ENCODE data around the gene TMEM243.

Gene TMEM243

DNA sequence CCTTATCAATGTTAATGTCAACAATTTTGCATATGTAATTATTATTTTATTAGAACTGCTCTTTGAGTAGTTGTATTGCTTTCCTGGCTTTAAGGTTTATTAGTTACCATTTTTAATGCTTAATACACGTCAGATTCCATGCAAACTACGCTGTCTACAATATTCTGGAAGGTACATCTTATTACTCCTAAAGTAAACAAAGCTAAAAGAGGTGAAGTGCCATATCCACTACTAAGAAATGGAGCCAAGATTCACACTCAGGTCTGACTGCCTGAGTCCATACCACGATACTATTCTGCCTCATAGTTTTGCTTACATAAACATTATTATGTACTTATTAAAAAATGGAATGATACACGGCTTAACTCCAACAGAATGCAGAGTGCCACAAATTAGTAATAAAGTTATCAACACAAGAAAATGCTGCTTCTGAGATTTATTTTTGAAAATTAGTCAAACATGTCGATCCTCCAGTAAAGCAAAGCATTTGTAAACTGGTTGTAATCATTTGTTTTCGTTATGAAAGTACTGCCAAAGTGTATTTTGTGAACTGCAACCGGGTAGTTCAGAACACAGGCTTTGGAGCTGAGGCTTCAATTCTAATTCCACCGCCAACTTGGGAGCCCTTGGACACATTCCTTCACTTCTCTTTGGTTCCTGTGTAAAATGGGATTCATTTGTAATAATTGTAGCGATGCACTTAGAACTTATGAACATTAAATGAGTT is 68.4 kb downstream of the TMEM243 start:
- no peak for DNase-seq (ENCODE audit: low read depth, low spot score)
- Histone ChIP-seq H3K4me1 (ENCODE audit: control insufficient read depth, insufficient read depth, low read length) (no peaks in the 10 kb centered on the region), H3K9me3 (ENCODE audit: control insufficient read depth, insufficient read depth, low read length) (no peaks in the 10 kb centered on the region), H3K36me3 (ENCODE audit: control insufficient read depth, insufficient read depth, low read length) (no peaks in the 10 kb centered on the region), H3K4me3 (ENCODE audit: low read length) (peak overlapping the region; percentile 90; the same call in 1 of the 2 replicates), H3K27ac (ENCODE audit: low read length) (no peak overlapping the region), H3K27me3 (ENCODE audit: control insufficient read depth, insufficient read depth, low read length) (no peaks in the 10 kb centered on the region)
- no CpG with 5 or more reads among the region's 9 CpGs for WGBS (ENCODE audit: insufficient coverage, insufficient read length)

DNA sequence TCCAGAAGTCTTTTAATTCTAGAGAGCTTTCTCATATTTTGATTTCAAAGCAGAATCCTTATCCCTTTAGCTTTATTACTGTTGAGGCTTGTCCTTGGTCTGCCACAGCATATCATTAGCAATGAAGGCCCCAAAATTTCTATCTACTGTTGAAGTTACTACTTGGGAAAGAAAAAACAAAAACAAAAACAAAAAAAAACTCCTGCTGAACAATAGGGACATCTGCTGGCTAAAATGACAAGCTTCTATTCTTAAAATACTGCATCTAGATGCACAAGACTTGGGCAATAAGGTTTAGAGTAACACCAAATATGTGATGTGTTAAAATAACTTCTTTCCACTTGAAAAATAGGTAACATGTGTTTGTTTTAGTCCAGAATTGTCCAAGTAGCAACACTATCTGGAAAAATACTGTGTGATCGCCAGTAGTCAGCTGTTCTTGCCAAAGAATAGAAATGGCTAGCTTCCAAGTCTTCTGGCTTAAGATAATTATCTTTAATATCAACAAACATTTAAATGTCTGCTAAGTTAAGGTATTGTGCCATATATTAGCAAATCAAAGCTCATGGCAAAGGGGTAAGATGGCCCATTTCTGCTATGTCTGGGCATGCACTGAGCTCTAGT is 71.1 kb downstream of the TMEM243 start:
- Histone ChIP-seq H3K27ac (ENCODE audit: low read length) (no peak overlapping the region), H3K9me3 (ENCODE audit: control insufficient read depth, insufficient read depth, low read length) (no peaks in the 10 kb centered on the region), H3K36me3 (ENCODE audit: control insufficient read depth, insufficient read depth, low read length) (no peaks in the 10 kb centered on the region), H3K4me3 (ENCODE audit: low read length) (no peak overlapping the region), H3K4me1 (ENCODE audit: control insufficient read depth, insufficient read depth, low read length) (no peaks in the 10 kb centered on the region), H3K27me3 (ENCODE audit: control insufficient read depth, insufficient read depth, low read length) (no peaks in the 10 kb centered on the region)
- whole genome bisulfite sequencing (ENCODE audit: insufficient coverage, insufficient read length) = no CpG with 5 or more reads among the region's 1 CpG
- no peak for DNase-seq (ENCODE audit: low read depth, low spot score)

DNA sequence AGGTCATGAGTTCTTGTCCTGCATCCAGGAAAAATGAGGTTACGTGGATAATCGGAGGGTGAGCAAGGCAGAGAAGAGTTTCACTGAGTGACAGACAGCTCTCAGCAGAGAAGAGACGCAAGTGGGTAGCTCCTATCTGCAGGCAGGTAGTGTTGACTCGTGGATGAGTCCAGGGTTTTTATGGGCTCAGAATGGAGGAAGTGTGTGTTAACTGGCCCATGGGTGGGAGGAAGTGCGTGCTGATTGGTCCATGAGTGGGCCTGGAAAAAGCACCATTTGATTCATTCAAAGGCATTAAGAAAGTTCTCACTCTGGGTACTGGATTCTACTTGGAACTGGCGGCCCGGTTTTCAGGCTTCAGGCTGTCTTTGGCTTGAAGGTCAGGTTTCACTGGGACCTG is 72.0 kb downstream of the TMEM243 start:
- no peak overlapping the region for H3K4me3 ChIP-seq (ENCODE audit: low read length)
- H3K36me3 ChIP-seq (ENCODE audit: control insufficient read depth, insufficient read depth, low read length) = no peaks in the 10 kb centered on the region
- H3K9me3 ChIP-seq (ENCODE audit: control insufficient read depth, insufficient read depth, low read length) = no peaks in the 10 kb centered on the region
- no peaks in the 10 kb centered on the region for H3K4me1 ChIP-seq (ENCODE audit: control insufficient read depth, insufficient read depth, low read length)
- no peak for DNase-seq (ENCODE audit: low read depth, low spot score)
- H3K27me3 ChIP-seq (ENCODE audit: control insufficient read depth, insufficient read depth, low read length) = no peaks in the 10 kb centered on the region
- WGBS (ENCODE audit: insufficient coverage, insufficient read length) = no CpG with 5 or more reads among the region's 7 CpGs
- no peak overlapping the region for H3K27ac ChIP-seq (ENCODE audit: low read length)

DNA sequence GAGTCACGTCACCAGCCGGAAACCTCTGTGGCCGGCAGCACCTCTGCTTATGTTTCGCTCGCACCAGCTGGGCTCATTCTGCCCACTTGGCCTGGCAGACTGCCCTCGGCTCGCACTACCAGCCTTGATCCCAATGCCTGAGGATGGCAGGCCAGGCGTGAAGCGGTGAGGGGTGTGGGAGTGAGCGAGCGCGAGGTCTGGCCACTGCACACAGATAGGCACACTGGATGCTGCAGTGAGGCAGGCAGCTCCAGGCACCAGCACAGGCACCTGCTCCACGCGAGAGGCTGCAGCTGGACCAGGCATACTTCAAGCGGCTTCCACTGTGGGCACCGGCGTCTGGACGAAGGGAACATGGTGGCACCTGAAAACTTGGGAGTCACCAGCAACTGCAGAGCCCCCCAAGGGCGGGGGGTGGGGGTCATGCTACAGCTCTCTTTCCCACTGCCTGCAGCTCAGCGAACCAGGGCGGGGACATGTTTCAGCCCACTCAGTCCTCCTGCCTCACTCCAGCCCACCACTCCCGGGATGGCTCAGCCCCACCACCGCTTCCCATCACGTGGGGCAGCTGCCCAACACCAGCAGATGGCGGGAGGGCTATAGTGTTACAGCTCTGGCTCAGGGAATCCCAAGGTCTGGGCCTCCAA is 72.7 kb downstream of the TMEM243 start:
- no CpG with 5 or more reads among the region's 25 CpGs for WGBS (ENCODE audit: insufficient coverage, insufficient read length)
- Histone ChIP-seq H3K27ac (ENCODE audit: low read length) (no peak overlapping the region), H3K4me1 (ENCODE audit: control insufficient read depth, insufficient read depth, low read length) (no peaks in the 10 kb centered on the region)

More for the DNA sequence above, 72.7 kb downstream of the TMEM243 start:
- no peak for DNase-seq (ENCODE audit: low read depth, low spot score)
- no peaks in the 10 kb centered on the region for H3K36me3 ChIP-seq (ENCODE audit: control insufficient read depth, insufficient read depth, low read length)
- no peak overlapping the region for H3K4me3 ChIP-seq (ENCODE audit: low read length)
- no peaks in the 10 kb centered on the region for H3K9me3 ChIP-seq (ENCODE audit: control insufficient read depth, insufficient read depth, low read length)
- H3K27me3 ChIP-seq (ENCODE audit: control insufficient read depth, insufficient read depth, low read length) = no peaks in the 10 kb centered on the region

Data from iPS DF 6.9 (cell line).